ENCODE results near the gene ERAL1. TPM values are rescaled to one million over a fixed set of nuclear protein-coding genes. Genes with fewer than 3 reads are reported as not detected.

ERAL1 gene
- total RNA-seq, 2 experiments from 2014 or later: 30.8 to 58.0 TPM

DNA sequence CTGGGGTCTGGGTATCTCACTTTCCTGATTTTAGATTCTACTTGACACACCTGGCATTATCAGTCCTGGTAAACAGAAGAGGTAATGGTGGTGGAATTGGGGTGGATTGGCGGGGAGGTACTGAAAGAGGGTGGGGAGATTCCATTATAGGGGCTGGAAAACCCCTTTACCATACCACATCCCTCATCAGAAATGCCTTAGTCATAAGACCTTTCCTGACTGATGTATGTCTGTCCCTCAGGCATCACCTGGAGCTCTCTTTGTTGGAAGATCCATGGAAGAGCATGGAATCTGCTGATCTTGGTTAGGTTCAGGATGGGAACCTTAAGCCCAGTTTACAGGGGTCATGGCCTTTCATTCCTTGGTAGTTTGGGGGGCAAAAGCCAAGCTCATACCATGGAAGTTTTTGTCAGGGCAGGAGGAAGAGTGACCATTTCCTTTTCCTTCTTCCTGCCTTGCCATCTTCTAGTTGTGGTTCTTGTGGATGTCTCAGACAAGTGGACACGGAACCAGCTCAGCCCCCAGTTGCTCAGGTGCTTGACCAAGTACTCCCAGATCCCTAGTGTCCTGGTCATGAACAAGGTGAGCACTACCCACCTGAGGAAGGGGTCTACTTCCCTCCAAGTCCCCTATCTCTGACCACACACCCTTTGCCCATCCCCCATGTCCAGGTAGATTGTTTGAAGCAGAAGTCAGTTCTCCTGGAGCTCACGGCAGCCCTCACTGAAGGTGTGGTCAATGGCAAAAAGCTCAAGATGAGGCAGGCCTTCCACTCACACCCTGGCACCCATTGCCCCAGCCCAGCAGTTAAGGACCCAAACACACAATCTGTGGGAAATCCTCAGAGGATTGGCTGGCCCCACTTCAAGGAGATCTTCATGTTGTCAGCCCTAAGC lies 3.3 kb downstream of the ERAL1 start:
- intact Hi-C loops (cut with micrococcal nuclease; ENCODE audit: unreplicated experiment): no loop called here
- BruUV-seq (replicated peaks): no TSS peak
- no peak for DNase-seq (ENCODE audit: low spot score)
- Histone ChIP-seq H3K4me3 (ENCODE audit: low read depth, low read length, poor library complexity, severe bottlenecking) (no peak overlapping the region), H3K4me1 (ENCODE audit: insufficient read depth, low read length, poor library complexity, severe bottlenecking) (peaks cover 15% of the 10 kb centered on the region), H4K20me1 (ENCODE audit: insufficient read depth, low read length) (no peaks in the 10 kb centered on the region), H3K79me2 (ENCODE audit: insufficient read depth, low read depth, low read length) (peaks cover 15% of the 10 kb centered on the region; the same call in 1 of the 2 replicates), H3K9me3 (ENCODE audit: low read length) (no peaks in the 10 kb centered on the region), H3K4me2 (ENCODE audit: low read length) (no peak overlapping the region), H3K36me3 (ENCODE audit: insufficient read depth, low read length) (peaks cover 39% of the 10 kb centered on the region), H3K9me2 (ENCODE audit: insufficient read depth, low read length) (no peaks in the 10 kb centered on the region), H3K27ac (ENCODE audit: low read depth, low read length, poor library complexity, severe bottlenecking) (no peak overlapping the region), H2AFZ (ENCODE audit: low read length) (no peak overlapping the region)
- ChIA-PET CTCF (ENCODE audit: unreplicated experiment) (no interaction called here), POLR2A (no interaction called here)
- TF ChIP-seq, protein P1, sequence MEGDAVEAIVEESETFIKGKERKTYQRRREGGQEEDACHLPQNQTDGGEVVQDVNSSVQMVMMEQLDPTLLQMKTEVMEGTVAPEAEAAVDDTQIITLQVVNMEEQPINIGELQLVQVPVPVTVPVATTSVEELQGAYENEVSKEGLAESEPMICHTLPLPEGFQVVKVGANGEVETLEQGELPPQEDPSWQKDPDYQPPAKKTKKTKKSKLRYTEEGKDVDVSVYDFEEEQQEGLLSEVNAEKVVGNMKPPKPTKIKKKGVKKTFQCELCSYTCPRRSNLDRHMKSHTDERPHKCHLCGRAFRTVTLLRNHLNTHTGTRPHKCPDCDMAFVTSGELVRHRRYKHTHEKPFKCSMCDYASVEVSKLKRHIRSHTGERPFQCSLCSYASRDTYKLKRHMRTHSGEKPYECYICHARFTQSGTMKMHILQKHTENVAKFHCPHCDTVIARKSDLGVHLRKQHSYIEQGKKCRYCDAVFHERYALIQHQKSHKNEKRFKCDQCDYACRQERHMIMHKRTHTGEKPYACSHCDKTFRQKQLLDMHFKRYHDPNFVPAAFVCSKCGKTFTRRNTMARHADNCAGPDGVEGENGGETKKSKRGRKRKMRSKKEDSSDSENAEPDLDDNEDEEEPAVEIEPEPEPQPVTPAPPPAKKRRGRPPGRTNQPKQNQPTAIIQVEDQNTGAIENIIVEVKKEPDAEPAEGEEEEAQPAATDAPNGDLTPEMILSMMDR (conservative IDR thresholded peaks at IDR 0.05; ENCODE audit: low read length): no peak
- TF ChIP-seq EZH2phosphoT487 (IDR thresholded peaks at IDR 0.05; ENCODE audit: borderline replicate concordance, low read depth, low read length): no peak

DNA sequence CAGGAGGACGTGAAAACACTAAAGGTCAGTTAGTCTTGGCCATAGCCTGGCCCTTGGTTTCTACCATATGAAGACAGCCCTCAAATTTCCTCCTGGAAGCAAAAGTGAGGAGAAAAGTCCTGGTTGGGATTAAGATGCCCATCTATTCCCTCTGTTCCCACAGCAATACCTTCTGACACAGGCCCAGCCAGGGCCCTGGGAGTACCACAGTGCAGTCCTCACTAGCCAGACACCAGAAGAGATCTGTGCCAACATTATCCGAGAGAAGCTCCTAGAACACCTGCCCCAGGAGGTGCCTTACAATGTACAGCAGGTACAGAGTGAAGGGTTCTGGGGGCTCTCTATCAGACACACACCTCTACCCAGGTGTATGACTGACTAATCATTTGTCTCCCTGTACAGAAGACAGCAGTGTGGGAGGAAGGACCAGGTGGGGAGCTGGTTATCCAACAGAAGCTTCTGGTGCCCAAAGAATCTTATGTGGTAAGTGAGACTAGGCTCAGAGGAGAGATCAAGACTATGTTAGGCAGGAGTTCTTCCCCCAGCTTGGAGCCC lies 4.1 kb downstream of the ERAL1 start:
- Histone ChIP-seq H3K9me3 (ENCODE audit: low read length) (no peaks in the 10 kb centered on the region), H3K36me3 (ENCODE audit: insufficient read depth, low read length) (peaks cover 39% of the 10 kb centered on the region), H2AFZ (ENCODE audit: low read length) (no peak overlapping the region), H4K20me1 (ENCODE audit: insufficient read depth, low read length) (no peaks in the 10 kb centered on the region), H3K27ac (ENCODE audit: low read depth, low read length, poor library complexity, severe bottlenecking) (no peak overlapping the region), H3K4me3 (ENCODE audit: low read depth, low read length, poor library complexity, severe bottlenecking) (no peak overlapping the region), H3K4me2 (ENCODE audit: low read length) (no peak overlapping the region), H3K79me2 (ENCODE audit: insufficient read depth, low read depth, low read length) (peaks cover 15% of the 10 kb centered on the region; the same call in 1 of the 2 replicates), H3K9me2 (ENCODE audit: insufficient read depth, low read length) (no peaks in the 10 kb centered on the region), H3K4me1 (ENCODE audit: insufficient read depth, low read length, poor library complexity, severe bottlenecking) (peaks cover 15% of the 10 kb centered on the region)
- ChIA-PET POLR2A (interaction anchor here (1.2 kb wide), 1 partner anchor 11 kb away, joined by 3 read pairs; no protein-coding TSS in a partner anchor), CTCF (ENCODE audit: unreplicated experiment) (no interaction called here)
- TF ChIP-seq EZH2phosphoT487 (IDR thresholded peaks at IDR 0.05; ENCODE audit: borderline replicate concordance, low read depth, low read length): no peak
- TF ChIP-seq, protein P1 (conservative IDR thresholded peaks at IDR 0.05; ENCODE audit: low read length): no peak
- BruUV-seq (replicated peaks): no TSS peak
- no peak for DNase-seq (ENCODE audit: low spot score)
- intact Hi-C loops (cut with micrococcal nuclease; ENCODE audit: unreplicated experiment): no loop called here

Measured in OCI-LY7 (cell line).